Endometrial microvascular endothelial cells (primary cell): ENCODE results near the gene WWC2. TPM values are rescaled to one million over a fixed set of nuclear protein-coding genes. Genes with fewer than 3 reads are reported as not detected.
"Not testable (repeated sequence)": the region's sequence is repeated elsewhere in the genome, so short reads cannot be mapped to it uniquely, and the experiment has no call there.

Experiments
- in situ Hi-C: cut with HindIII; loops from 2 replicates; pipeline ENCODE4 v1.10.0; 2017; ENCODE audit warnings: low sequenced_read_pairs, low pct_unique_long_range_greater_than_20kb; ENCODE audit errors: inconsistent ontology term
- total RNA-seq: library from RNA; depleted of rRNA; stranded (reverse); fragments of >200 nt; gene quantifications from one replicate; pipeline ENCODE4 v1.2.3, GENCODE V29; 2015; ENCODE audit errors: inconsistent ontology term

The WWC2 gene
- total RNA-seq, 1 donor from 2014 or later: 27.0 TPM

GRCh38 chr4:183098019-183098722 lies 886 bp upstream of the WWC2 start:
- in situ Hi-C loops: loop anchor here (10.0 kb wide), 1 partner anchor 47 kb away; no protein-coding TSS in a partner anchor

GRCh38 chr4:183099537-183100297 lies 660 bp downstream of the WWC2 start:
- in situ Hi-C loops: loop anchor here (10.0 kb wide), 1 partner anchor 45 kb away; no protein-coding TSS in a partner anchor

DNA sequence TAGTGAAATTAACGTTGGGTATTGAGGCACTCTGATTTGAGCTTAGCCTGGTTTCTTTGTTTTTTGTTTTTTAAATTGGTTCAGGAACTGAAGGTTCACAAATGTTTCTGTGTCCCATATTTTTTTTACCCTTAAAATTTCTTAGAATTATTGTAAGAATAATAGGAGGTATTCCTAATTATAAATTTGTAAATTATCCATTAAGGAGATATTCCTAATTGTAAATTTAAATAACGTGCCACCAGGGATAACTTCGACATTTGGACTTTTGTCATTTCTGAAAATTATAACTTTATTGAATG lies 1.2 kb downstream of the WWC2 start:
- in situ Hi-C loops: no loop called here

GRCh38 chr4:183100827-183101226 lies 1.8 kb downstream of the WWC2 start:
- in situ Hi-C loops: no loop called here

DNA sequence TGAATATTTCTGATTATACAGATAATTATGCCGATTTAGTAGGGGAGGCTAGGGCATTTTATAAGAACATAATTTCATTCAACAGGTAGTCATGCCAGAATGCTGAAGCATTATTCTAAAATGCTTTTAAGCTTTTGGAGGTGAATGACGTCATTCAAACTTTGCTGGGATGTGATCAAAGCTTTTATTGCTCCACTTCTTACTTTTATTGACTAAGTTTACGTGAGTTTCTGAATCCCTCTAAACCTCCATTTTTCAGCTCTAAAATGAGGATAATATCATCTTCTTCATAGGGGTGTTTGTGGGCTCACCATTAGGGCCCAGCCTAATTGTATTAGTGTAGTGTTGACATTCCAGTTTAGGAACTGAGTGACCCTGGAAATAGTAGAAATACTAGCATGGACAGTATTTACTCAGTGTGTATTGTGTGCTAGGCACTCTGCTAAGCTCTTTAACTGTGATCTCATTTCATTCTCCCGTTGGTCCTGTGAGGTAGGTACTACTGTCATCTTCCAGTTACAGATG lies 3.0 kb downstream of the WWC2 start:
- in situ Hi-C loops: no loop called here

GRCh38 chr4:183105092-183105491 lies 6.0 kb downstream of the WWC2 start:
- in situ Hi-C loops: no loop called here

- in situ Hi-C loops: no loop called here
Measured at GRCh38 chr4:183106839-183107238, 7.8 kb downstream of the WWC2 start.

DNA sequence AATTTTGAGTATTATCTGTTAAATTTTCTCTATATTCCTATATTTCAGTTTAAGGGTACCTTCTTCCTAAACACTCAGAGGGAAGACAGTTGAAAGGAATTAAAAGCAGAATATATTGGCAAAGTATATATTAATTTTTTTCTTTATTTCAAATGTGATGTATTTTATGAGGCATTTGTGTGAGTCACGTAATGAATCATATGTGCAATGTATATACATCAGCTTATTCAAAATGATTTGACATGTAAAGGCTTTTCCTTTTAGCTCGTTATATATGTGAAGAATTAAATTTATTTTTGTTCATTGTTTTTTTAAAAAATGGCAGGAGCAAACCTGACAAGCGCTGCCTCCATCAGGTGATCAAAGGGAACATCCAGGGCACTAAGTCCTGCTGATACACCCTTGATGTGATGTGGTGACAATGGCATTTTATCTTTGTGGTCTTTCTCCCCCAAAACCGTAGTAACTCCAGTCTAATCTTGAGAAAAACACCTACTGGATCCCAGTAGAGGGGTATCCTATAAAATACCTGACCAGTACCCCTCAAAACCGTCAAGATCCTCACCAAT lies 8.9 kb downstream of the WWC2 start:
- in situ Hi-C loops: no loop called here

GRCh38 chr4:183110244-183110643 lies 11.2 kb downstream of the WWC2 start:
- in situ Hi-C loops: no loop called here

GRCh38 chr4:183111452-183111885 lies 12.4 kb downstream of the WWC2 start:
- in situ Hi-C loops: no loop called here

GRCh38 chr4:183118141-183118540 lies 19.1 kb downstream of the WWC2 start:
- in situ Hi-C loops: no loop called here

GRCh38 chr4:183118585-183118984 lies 19.5 kb downstream of the WWC2 start:
- in situ Hi-C loops: no loop called here

DNA sequence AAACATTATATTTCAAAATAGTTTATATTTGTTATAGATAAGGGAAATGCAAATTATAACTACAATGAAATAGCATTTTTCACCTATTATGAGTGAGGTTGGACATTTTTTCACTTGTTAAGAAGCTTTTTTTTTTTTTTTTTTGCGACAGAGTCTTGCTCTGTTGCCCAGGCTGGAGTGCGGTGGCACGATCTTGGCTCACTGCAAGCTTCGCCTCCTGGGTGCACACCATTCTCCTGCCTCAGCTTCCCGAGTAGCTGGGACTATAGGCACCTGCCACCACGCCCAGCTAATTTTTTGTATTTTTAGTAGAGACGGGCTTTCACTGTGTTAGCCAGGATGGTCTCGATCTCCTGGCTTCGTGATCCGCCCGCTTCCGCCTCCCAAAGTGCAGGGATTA lies 22.6 kb downstream of the WWC2 start:
- in situ Hi-C loops: not testable (repeated sequence)

DNA sequence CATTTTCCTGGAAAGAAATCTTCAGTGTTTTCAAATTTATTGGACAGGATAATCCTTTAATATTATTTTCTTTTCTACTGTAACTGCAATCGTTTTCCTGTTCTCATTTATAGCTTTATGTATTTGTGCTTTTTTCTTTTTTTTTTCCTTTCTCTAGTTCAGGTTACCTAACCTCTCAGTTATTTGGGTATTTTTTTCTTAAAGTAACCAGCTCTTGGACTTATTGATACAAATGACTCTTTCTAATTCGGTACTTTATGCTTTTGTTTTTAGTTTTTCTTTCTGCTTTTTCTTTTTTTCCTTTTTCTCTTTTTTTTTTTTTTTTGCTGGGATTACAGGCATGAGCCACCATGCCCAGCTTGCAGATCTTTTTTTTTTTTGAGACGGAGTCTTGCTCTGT lies 25.2 kb downstream of the WWC2 start:
- in situ Hi-C loops: no loop called here

- in situ Hi-C loops: no loop called here
Measured at GRCh38 chr4:183124865-183125264, 25.8 kb downstream of the WWC2 start.

DNA sequence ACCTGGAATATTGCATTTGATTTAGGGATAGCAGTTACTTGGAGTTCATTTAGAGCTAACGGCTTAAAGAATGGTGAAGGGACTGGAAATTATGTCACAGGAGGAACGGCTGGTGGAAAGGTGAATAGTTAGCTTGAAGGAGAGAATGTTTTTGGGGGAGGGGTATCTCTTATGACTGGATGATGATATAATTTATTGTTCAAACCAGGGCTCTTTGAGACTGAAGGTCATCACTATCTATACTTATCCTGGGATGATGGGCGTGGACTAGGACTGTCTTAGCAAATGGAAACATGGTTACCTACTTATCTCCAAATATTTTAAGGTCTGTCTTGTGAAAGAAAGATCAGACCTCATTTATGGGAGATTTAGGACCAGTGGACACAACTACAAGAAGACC lies 30.1 kb downstream of the WWC2 start:
- in situ Hi-C loops: no loop called here

GRCh38 chr4:183129675-183130074 lies 30.6 kb downstream of the WWC2 start:
- in situ Hi-C loops: no loop called here

DNA sequence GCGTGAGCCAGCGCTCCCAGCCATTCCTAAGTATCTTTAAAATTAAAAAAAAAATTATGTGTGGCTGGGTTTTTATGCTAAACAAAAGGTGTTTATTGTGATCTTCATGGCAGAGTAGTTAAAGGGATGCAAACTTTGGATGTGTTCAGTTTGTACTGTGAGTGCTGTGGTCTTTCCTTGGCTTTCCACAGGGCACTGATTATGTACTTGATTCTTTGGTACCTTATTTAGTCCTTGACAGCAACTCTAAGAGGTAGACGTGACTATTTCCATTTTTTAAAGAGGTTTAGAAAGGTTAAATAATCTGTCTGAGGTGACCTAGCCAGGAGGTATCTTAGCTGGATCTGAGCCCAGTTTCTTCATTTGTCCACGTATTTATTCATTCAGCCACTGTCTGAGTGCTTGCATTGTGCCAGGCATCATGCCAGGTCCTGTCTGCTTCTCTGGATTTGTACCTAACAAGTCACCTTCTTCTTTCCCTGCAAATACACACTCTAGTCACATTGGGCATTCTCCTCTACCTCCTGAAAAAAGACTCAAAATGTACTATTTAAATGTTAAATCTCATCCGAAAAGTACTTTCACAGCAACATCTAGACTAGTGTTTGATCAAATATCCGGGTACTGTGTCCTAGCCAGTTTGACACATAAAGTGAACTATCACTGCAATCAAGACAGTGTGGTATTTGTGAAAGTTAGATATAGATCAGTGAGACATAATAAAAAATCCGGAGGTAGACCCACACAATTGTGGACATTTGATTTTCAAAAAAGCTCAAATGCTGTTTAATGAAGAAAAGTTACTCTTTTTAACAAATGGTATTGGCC lies 31.5 kb downstream of the WWC2 start:
- in situ Hi-C loops: no loop called here

DNA sequence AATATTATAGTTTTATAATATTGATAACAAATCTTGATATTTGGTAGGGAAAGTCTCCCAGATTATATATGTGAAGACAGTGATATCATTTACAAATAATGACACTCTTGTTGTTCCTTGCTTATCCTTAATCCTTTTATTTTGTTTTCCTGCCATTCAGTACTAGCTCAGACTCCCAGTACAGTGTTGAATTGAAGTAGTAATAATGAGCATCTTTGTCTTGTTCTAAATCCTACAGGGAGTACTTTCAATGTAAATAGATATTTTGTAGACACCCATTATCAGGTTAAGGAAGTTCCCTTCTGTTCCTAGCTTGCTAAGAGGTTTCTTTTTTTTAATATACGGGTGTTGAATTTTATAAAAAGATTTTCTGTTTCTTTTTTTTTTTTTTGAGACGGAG lies 33.0 kb downstream of the WWC2 start:
- in situ Hi-C loops: no loop called here
